WTC11 (cell line): ENCODE data around the gene ELAVL1. TPM values are rescaled to one million over a fixed set of nuclear protein-coding genes. Genes with fewer than 3 reads are reported as not detected.

Source experiments
- CREB1 ChIP-seq: sonication (generic); formaldehyde crosslinking; IDR thresholded peaks from 2 replicates; pipeline ENCODE4 v1.8.0; 2023; ENCODE audit warnings: mild to moderate bottlenecking, missing genetic modification reagents
- FOXJ3 ChIP-seq: sonication (generic); formaldehyde crosslinking; IDR thresholded peaks from 2 replicates; pipeline ENCODE4 v1.9.0; 2021; ENCODE audit warnings: missing genetic modification reagents, mild to moderate bottlenecking, borderline replicate concordance
- MXD4 ChIP-seq: fragments of 250-450 bp; sonication (Bioruptor Pico); IDR thresholded peaks from 2 replicates; pipeline ENCODE4 v1.8.0; 2021; ENCODE audit warnings: mild to moderate bottlenecking, moderate library complexity, borderline replicate concordance
- NR3C1 ChIP-seq: sonication (generic); formaldehyde crosslinking; conservative IDR thresholded peaks from 2 replicates; pipeline ENCODE4 v1.8.1; 2023; ENCODE audit warnings: low read depth, mild to moderate bottlenecking, missing genetic modification reagents
- SMAD4 ChIP-seq: sonication (generic); formaldehyde crosslinking; IDR thresholded peaks from 2 replicates; pipeline ENCODE4 v1.8.0; 2022; ENCODE audit warnings: mild to moderate bottlenecking, missing genetic modification reagents
- SOX15 ChIP-seq: fragments of 250-450 bp; sonication (Bioruptor Pico); IDR thresholded peaks from 2 replicates; pipeline ENCODE4 v1.9.0; 2021; ENCODE audit warnings: mild to moderate bottlenecking
- TCF7 ChIP-seq: sonication (generic); formaldehyde crosslinking; IDR thresholded peaks from 2 replicates; pipeline ENCODE4 v1.8.0; 2022; ENCODE audit warnings: mild to moderate bottlenecking, low read depth, missing genetic modification reagents, moderate library complexity
- TEAD1 ChIP-seq: sonication (generic); formaldehyde crosslinking; IDR thresholded peaks from 2 replicates; pipeline ENCODE4 v1.8.0; 2022; ENCODE audit warnings: mild to moderate bottlenecking, missing genetic modification reagents
- ZNF121 ChIP-seq: sonication (generic); formaldehyde crosslinking; IDR thresholded peaks from 2 replicates; pipeline ENCODE4 v1.8.0; 2023; ENCODE audit warnings: missing genetic modification reagents
- ZNF423 ChIP-seq: fragments of 250-450 bp; sonication (Bioruptor Pico); IDR thresholded peaks from 2 replicates; pipeline ENCODE4 v2.1.2; 2022; ENCODE audit warnings: mild to moderate bottlenecking, moderate library complexity
- total RNA-seq: library from RNA; stranded (reverse); gene quantifications from 3 replicates; pipeline ENCODE4 v1.2.3, GENCODE V29; 2021
- TF ChIP-seq, protein P1 (sequence below): sonication (generic); formaldehyde crosslinking; IDR thresholded peaks from 2 replicates; pipeline ENCODE4 v1.8.1; 2022; ENCODE audit warnings: mild to moderate bottlenecking, missing genetic modification reagents, moderate library complexity, borderline replicate concordance
- TF ChIP-seq, protein P2 (sequence below): sonication (generic); formaldehyde crosslinking; IDR thresholded peaks from 2 replicates; pipeline ENCODE4 v1.8.0; 2023; ENCODE audit warnings: mild to moderate bottlenecking, missing genetic modification reagents
- TF ChIP-seq, protein P3 (sequence below): sonication (generic); formaldehyde crosslinking; IDR thresholded peaks from 2 replicates; pipeline ENCODE4 v1.8.0; 2023; ENCODE audit warnings: missing genetic modification reagents
- TF ChIP-seq, protein P4 (sequence below): sonication (generic); formaldehyde crosslinking; IDR thresholded peaks from 2 replicates; pipeline ENCODE4 v1.8.1; 2023; ENCODE audit warnings: mild to moderate bottlenecking, missing genetic modification reagents
- TF ChIP-seq, protein P5 (sequence below): sonication (generic); formaldehyde crosslinking; IDR thresholded peaks from 2 replicates; pipeline ENCODE4 v1.8.1; 2023; ENCODE audit warnings: mild to moderate bottlenecking, missing genetic modification reagents, borderline replicate concordance
- TF ChIP-seq, protein P6 (sequence below): sonication (generic); formaldehyde crosslinking; IDR thresholded peaks from 2 replicates; pipeline ENCODE4 v1.8.0; 2022; ENCODE audit warnings: mild to moderate bottlenecking, missing genetic modification reagents

ELAVL1 gene
- total RNA-seq, 1 experiment from 2014 or later = 160 TPM

DNA sequence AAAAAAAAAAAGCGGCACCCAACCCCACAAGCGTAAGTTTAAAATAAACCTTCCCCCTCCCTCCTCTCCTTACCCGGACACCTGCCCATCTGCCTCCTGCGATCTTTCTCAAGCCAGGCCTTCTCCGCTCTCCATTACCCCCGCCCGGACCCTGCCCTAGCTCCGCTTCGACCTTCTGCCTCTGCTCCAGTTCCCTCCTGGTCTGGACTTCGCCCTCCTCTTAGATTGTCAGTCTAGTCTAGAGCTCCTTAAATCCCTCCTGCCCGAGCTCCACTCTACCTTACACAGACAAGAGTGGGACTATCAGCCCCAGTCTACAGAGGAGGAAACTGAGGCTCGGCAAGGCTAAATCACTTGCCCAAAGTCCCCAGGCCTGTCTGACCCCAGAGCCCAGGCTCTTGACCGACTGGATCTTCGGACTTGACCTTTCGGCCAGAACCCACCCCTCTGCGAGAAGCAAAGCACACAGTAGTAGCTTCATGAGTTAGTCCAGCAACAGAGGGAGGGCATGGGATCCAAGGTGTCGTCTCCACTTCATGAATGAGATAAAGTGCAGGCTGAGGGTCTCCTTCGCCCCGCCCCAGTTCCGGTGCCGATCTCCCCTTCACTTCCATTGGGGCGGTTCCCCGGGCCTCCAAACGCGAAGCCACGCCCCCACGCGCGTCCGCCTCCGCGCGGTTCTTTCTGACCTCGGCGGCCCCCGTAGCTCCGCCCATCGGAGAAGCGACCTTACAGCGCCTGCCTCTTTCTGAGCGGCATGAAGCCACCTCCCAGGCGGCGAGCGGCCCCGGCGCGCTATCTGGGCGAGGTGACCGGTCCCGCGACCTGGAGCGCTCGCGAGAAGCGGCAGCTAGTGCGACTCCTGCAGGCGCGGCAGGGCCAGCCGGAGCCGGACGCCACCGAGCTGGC is 85.6 kb downstream of the ELAVL1 start, which contains the start of gene SNAPC2 (continued):
- TF ChIP-seq, protein P1, sequence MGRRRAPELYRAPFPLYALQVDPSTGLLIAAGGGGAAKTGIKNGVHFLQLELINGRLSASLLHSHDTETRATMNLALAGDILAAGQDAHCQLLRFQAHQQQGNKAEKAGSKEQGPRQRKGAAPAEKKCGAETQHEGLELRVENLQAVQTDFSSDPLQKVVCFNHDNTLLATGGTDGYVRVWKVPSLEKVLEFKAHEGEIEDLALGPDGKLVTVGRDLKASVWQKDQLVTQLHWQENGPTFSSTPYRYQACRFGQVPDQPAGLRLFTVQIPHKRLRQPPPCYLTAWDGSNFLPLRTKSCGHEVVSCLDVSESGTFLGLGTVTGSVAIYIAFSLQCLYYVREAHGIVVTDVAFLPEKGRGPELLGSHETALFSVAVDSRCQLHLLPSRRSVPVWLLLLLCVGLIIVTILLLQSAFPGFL (CRISPR knock-in tag) = no peak
- TF ChIP-seq, protein P2, sequence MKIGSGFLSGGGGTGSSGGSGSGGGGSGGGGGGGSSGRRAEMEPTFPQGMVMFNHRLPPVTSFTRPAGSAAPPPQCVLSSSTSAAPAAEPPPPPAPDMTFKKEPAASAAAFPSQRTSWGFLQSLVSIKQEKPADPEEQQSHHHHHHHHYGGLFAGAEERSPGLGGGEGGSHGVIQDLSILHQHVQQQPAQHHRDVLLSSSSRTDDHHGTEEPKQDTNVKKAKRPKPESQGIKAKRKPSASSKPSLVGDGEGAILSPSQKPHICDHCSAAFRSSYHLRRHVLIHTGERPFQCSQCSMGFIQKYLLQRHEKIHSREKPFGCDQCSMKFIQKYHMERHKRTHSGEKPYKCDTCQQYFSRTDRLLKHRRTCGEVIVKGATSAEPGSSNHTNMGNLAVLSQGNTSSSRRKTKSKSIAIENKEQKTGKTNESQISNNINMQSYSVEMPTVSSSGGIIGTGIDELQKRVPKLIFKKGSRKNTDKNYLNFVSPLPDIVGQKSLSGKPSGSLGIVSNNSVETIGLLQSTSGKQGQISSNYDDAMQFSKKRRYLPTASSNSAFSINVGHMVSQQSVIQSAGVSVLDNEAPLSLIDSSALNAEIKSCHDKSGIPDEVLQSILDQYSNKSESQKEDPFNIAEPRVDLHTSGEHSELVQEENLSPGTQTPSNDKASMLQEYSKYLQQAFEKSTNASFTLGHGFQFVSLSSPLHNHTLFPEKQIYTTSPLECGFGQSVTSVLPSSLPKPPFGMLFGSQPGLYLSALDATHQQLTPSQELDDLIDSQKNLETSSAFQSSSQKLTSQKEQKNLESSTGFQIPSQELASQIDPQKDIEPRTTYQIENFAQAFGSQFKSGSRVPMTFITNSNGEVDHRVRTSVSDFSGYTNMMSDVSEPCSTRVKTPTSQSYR (CRISPR knock-in tag) = no peak
- TF ChIP-seq, protein P3, sequence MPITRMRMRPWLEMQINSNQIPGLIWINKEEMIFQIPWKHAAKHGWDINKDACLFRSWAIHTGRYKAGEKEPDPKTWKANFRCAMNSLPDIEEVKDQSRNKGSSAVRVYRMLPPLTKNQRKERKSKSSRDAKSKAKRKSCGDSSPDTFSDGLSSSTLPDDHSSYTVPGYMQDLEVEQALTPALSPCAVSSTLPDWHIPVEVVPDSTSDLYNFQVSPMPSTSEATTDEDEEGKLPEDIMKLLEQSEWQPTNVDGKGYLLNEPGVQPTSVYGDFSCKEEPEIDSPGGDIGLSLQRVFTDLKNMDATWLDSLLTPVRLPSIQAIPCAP (CRISPR knock-in tag) = no peak
- TF ChIP-seq, protein P4, sequence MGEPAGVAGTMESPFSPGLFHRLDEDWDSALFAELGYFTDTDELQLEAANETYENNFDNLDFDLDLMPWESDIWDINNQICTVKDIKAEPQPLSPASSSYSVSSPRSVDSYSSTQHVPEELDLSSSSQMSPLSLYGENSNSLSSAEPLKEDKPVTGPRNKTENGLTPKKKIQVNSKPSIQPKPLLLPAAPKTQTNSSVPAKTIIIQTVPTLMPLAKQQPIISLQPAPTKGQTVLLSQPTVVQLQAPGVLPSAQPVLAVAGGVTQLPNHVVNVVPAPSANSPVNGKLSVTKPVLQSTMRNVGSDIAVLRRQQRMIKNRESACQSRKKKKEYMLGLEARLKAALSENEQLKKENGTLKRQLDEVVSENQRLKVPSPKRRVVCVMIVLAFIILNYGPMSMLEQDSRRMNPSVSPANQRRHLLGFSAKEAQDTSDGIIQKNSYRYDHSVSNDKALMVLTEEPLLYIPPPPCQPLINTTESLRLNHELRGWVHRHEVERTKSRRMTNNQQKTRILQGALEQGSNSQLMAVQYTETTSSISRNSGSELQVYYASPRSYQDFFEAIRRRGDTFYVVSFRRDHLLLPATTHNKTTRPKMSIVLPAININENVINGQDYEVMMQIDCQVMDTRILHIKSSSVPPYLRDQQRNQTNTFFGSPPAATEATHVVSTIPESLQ (CRISPR knock-in tag) = no peak
- TF ChIP-seq TEAD1 (CRISPR knock-in tag) (no peak), SMAD4 (CRISPR knock-in tag) (no peak), SOX15 (CRISPR knock-in tag) (no peak), MXD4 (CRISPR knock-in tag) (no peak), CREB1 (0 out of 2 replicates have a peak, but pooled peaks have one; percentile 22), FOXJ3 (CRISPR knock-in tag) (no peak), ZNF423 (CRISPR knock-in tag) (no peak), ZNF121 (no peak), NR3C1 (CRISPR knock-in tag) (peak; percentile 81; the same call in 1 of the 2 replicates), TCF7 (CRISPR knock-in tag) (no peak)
- TF ChIP-seq, protein P5, sequence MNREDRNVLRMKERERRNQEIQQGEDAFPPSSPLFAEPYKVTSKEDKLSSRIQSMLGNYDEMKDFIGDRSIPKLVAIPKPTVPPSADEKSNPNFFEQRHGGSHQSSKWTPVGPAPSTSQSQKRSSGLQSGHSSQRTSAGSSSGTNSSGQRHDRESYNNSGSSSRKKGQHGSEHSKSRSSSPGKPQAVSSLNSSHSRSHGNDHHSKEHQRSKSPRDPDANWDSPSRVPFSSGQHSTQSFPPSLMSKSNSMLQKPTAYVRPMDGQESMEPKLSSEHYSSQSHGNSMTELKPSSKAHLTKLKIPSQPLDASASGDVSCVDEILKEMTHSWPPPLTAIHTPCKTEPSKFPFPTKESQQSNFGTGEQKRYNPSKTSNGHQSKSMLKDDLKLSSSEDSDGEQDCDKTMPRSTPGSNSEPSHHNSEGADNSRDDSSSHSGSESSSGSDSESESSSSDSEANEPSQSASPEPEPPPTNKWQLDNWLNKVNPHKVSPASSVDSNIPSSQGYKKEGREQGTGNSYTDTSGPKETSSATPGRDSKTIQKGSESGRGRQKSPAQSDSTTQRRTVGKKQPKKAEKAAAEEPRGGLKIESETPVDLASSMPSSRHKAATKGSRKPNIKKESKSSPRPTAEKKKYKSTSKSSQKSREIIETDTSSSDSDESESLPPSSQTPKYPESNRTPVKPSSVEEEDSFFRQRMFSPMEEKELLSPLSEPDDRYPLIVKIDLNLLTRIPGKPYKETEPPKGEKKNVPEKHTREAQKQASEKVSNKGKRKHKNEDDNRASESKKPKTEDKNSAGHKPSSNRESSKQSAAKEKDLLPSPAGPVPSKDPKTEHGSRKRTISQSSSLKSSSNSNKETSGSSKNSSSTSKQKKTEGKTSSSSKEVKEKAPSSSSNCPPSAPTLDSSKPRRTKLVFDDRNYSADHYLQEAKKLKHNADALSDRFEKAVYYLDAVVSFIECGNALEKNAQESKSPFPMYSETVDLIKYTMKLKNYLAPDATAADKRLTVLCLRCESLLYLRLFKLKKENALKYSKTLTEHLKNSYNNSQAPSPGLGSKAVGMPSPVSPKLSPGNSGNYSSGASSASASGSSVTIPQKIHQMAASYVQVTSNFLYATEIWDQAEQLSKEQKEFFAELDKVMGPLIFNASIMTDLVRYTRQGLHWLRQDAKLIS (CRISPR knock-in tag) = no peak
- TF ChIP-seq, protein P6, sequence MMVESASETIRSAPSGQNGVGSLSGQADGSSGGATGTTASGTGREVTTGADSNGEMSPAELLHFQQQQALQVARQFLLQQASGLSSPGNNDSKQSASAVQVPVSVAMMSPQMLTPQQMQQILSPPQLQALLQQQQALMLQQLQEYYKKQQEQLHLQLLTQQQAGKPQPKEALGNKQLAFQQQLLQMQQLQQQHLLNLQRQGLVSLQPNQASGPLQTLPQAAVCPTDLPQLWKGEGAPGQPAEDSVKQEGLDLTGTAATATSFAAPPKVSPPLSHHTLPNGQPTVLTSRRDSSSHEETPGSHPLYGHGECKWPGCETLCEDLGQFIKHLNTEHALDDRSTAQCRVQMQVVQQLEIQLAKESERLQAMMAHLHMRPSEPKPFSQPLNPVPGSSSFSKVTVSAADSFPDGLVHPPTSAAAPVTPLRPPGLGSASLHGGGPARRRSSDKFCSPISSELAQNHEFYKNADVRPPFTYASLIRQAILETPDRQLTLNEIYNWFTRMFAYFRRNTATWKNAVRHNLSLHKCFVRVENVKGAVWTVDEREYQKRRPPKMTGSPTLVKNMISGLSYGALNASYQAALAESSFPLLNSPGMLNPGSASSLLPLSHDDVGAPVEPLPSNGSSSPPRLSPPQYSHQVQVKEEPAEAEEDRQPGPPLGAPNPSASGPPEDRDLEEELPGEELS (CRISPR knock-in tag) = no peak
